HG03442 (cell line): Measurements from ENCODE around the gene PDE4D.
"Not testable (repeated sequence)": the region's sequence is repeated elsewhere in the genome, so short reads cannot be mapped to it uniquely, and the experiment has no call there.

Source experiments
- ATAC-seq: cut with Tn5 transposase; IDR thresholded peaks from one replicate; pipeline ENCODE4 v1.9.1; 2021; ENCODE audit warnings: mild to moderate bottlenecking, moderate library complexity; ENCODE audit not compliant: unreplicated experiment

PDE4D gene

GRCh38 chr5:59711310-59711709 lies 182.2 kb downstream of the PDE4D start:
- ATAC-seq, result no peak

GRCh38 chr5:59709846-59710245 lies 183.7 kb downstream of the PDE4D start:
- no peak for ATAC-seq

- ATAC-seq, result no peak
Observed at GRCh38 chr5:59709346-59709821, 184.1 kb downstream of the PDE4D start.

- no peak for ATAC-seq
Observed at GRCh38 chr5:59704936-59705335, 188.6 kb downstream of the PDE4D start.

- no peak for ATAC-seq
Observed at GRCh38 chr5:59703789-59704188, 189.7 kb downstream of the PDE4D start.

- ATAC-seq, result no peak
Observed at GRCh38 chr5:59698207-59699178, 195.0 kb downstream of the PDE4D start.

- no peak for ATAC-seq
Observed at GRCh38 chr5:59694411-59694810, 199.1 kb downstream of the PDE4D start.

- ATAC-seq, result no peak
Observed at GRCh38 chr5:59693492-59694309, 199.8 kb downstream of the PDE4D start.

GRCh38 chr5:59685793-59686192 lies 207.7 kb downstream of the PDE4D start:
- no peak for ATAC-seq

- ATAC-seq, result no peak
Observed at GRCh38 chr5:59685191-59685530, 208.4 kb downstream of the PDE4D start.

- no peak for ATAC-seq
Observed at GRCh38 chr5:59684388-59685190, 208.9 kb downstream of the PDE4D start.

- ATAC-seq, result no peak
Observed at GRCh38 chr5:59683311-59683710, 210.2 kb downstream of the PDE4D start.

- ATAC-seq, result no peak
Observed at GRCh38 chr5:59682542-59682941, 211.0 kb downstream of the PDE4D start.

- no peak for ATAC-seq
Observed at GRCh38 chr5:59678943-59679342, 214.6 kb downstream of the PDE4D start.

GRCh38 chr5:59674763-59675162 lies 218.8 kb downstream of the PDE4D start:
- no peak for ATAC-seq

- ATAC-seq, result peak; percentile 63
Observed at GRCh38 chr5:59673438-59674058, 220.0 kb downstream of the PDE4D start.

- no peak for ATAC-seq
Observed at GRCh38 chr5:59666440-59667068, 227.0 kb downstream of the PDE4D start.

GRCh38 chr5:59665832-59666203 lies 227.7 kb downstream of the PDE4D start:
- ATAC-seq, result not testable (repeated sequence)

GRCh38 chr5:59665086-59665831 lies 228.3 kb downstream of the PDE4D start:
- ATAC-seq, result no peak
